RWPE2 (cell line): ENCODE data around the gene BAD.
A peak's percentile ranks its signal among the peaks of the same experiment; 100 is the strongest.

Source experiments
- ATAC-seq: fragments of 200-7000 bp; cut with Tn5 transposase; 3 replicates; pipeline ENCODE4 v1.9.1; 2021; ENCODE audit warnings: low read depth
- DNase-seq: peaks from one replicate; pipeline ENCODE4 v3.0.0-alpha.2; 2020; ENCODE audit warnings: low spot score
- H3K27ac ChIP-seq: fragments of 450-650 bp; 2 replicates; pipeline ENCODE4 v1.5.1; 2017; ENCODE audit warnings: mild to moderate bottlenecking; ENCODE audit not compliant: poor library complexity, severe bottlenecking
- H3K27me3 ChIP-seq: fragments of 250-450 bp; sonication (Bioruptor Pico); 2 replicates; pipeline ENCODE4 v1.5.1; 2021; ENCODE audit warnings: mild to moderate bottlenecking, moderate library complexity; ENCODE audit not compliant: insufficient read depth, poor library complexity, severe bottlenecking
- H3K36me3 ChIP-seq: fragments of 250-450 bp; sonication (Bioruptor Pico); 2 replicates; pipeline ENCODE4 v1.5.1; 2020; ENCODE audit warnings: low read depth, mild to moderate bottlenecking, moderate library complexity
- H3K4me1 ChIP-seq: fragments of 250-450 bp; sonication (Bioruptor Pico); 2 replicates; pipeline ENCODE4 v1.5.1; 2021; ENCODE audit warnings: mild to moderate bottlenecking, moderate library complexity; ENCODE audit not compliant: insufficient read depth, poor library complexity, severe bottlenecking
- H3K4me3 ChIP-seq: fragments of 250-450 bp; sonication (Bioruptor Pico); 2 replicates; pipeline ENCODE4 v1.5.1; 2021; ENCODE audit warnings: mild to moderate bottlenecking, moderate library complexity; ENCODE audit not compliant: severe bottlenecking
- H3K9me3 ChIP-seq: fragments of 250-450 bp; sonication (Bioruptor Pico); 2 replicates; pipeline ENCODE4 v1.5.1; 2021; ENCODE audit warnings: mild to moderate bottlenecking, moderate library complexity; ENCODE audit not compliant: severe bottlenecking
- TF ChIP-seq, protein P1 (sequence below): fragments of 450-650 bp; IDR thresholded peaks from one replicate; pipeline ENCODE4 v1.5.1; 2017; ENCODE audit warnings: mild to moderate bottlenecking, moderate library complexity; ENCODE audit not compliant: poor library complexity, severe bottlenecking

BAD gene

DNA sequence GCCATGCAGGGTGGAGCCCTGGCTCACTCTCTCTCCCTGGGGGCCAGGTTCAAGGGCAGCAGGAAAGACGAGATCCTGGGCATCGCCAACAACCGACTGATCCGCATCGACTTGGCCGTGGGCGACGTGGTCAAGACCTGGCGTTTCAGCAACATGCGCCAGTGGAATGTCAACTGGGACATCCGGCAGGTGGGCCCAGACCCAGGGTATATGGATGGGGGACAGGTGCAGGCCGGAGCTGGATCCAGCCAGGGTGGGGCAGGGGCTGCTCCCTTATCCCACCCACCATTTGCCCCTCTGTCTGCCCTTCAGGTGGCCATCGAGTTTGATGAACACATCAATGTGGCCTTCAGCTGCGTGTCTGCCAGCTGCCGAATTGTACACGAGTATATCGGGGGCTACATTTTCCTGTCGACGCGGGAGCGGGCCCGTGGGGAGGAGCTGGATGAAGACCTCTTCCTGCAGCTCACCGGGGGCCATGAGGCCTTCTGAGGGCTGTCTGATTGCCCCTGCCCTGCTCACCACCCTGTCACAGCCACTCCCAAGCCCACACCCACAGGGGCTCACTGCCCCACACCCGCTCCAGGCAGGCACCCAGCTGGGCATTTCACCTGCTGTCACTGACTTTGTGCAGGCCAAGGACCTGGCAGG lies 61.3 kb downstream of the BAD start:
- H3K36me3 ChIP-seq, result no peaks in the 10 kb centered on the region
- no peak for DNase-seq
- H3K27me3 ChIP-seq, result no peaks in the 10 kb centered on the region
- ATAC-seq, result no peak
- H3K27ac ChIP-seq, result peak overlapping the region; percentile 38
- peaks cover 8% of the 10 kb centered on the region for H3K4me1 ChIP-seq
- no peaks in the 10 kb centered on the region for H3K9me3 ChIP-seq
- no peak overlapping the region for H3K4me3 ChIP-seq
- TF ChIP-seq, protein P1, sequence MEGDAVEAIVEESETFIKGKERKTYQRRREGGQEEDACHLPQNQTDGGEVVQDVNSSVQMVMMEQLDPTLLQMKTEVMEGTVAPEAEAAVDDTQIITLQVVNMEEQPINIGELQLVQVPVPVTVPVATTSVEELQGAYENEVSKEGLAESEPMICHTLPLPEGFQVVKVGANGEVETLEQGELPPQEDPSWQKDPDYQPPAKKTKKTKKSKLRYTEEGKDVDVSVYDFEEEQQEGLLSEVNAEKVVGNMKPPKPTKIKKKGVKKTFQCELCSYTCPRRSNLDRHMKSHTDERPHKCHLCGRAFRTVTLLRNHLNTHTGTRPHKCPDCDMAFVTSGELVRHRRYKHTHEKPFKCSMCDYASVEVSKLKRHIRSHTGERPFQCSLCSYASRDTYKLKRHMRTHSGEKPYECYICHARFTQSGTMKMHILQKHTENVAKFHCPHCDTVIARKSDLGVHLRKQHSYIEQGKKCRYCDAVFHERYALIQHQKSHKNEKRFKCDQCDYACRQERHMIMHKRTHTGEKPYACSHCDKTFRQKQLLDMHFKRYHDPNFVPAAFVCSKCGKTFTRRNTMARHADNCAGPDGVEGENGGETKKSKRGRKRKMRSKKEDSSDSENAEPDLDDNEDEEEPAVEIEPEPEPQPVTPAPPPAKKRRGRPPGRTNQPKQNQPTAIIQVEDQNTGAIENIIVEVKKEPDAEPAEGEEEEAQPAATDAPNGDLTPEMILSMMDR, result no peak

DNA sequence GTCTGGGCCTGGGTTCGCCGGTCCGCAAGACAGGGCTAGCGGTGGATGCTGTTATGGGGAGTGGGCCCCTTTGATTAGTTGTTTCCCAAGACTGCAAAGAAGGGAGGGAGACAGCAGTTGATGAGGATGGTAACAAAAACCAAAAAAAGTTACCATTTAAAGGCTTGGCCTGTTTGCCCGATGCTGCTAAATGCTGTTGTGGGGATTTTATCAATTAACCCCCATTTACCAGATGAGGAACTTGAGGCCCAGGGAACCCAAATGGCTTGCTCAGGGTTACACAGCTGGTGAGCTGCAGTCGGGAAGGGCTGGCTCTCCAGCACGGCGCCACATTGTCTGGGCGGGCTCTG lies 61.8 kb downstream of the BAD start:
- no peaks in the 10 kb centered on the region for H3K9me3 ChIP-seq
- ATAC-seq (no peak), DNase-seq (no peak)
- no peaks in the 10 kb centered on the region for H3K36me3 ChIP-seq
- H3K4me1 ChIP-seq, result peaks cover 8% of the 10 kb centered on the region
- H3K4me3 ChIP-seq, result no peak overlapping the region
- H3K27me3 ChIP-seq, result no peaks in the 10 kb centered on the region
- TF ChIP-seq, protein P1, result no peak
- H3K27ac ChIP-seq, result no peak overlapping the region

DNA sequence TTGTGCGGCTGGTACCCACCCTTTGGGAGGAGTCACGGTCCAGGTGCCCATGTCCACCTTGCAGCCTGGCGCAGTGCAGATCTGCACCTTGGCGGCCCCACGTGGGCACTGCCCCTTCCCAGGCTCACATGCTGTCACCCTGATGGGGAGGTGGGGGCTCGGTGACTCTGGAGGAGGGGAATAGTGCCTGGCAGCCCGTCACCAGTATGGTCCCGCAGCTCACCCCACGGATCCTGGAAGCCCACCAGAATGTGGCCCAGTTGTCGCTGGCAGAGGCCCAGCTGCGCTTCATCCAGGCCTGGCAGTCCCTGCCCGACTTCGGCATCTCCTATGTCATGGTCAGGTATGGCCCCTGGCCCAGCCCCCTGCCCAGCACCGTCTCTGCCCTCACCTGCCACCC lies 63.7 kb downstream of the BAD start:
- Histone ChIP-seq H3K27ac (no peak overlapping the region), H3K4me1 (peaks cover 8% of the 10 kb centered on the region)
- TF ChIP-seq, protein P1, result no peak

DNA sequence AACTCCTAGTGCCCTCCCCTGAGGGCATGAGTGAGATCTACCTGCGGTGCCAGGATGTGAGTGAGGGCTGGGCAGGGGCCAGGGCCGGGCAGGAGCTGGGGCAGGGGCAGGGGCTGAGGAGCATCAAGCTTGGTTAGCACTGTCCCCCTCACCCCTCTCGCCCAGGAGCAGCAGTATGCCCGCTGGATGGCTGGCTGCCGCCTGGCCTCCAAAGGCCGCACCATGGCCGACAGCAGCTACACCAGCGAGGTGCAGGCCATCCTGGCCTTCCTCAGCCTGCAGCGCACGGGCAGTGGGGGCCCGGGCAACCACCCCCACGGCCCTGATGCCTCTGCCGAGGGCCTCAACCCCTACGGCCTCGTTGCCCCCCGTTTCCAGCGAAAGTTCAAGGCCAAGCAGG lies 64.2 kb downstream of the BAD start:
- no peak overlapping the region for H3K4me3 ChIP-seq
- no peak overlapping the region for H3K27ac ChIP-seq
- DNase-seq, result no peak
- no peak for ATAC-seq
- TF ChIP-seq, protein P1, result no peak
- no peaks in the 10 kb centered on the region for H3K27me3 ChIP-seq
- H3K9me3 ChIP-seq, result no peaks in the 10 kb centered on the region
- H3K4me1 ChIP-seq, result peaks cover 8% of the 10 kb centered on the region
- H3K36me3 ChIP-seq, result no peaks in the 10 kb centered on the region

More for the DNA sequence above, 63.7 kb downstream of the BAD start:
- DNase-seq, result no peak
- H3K36me3 ChIP-seq, result no peaks in the 10 kb centered on the region
- ATAC-seq, result no peak
- H3K27me3 ChIP-seq, result no peaks in the 10 kb centered on the region
- no peak overlapping the region for H3K4me3 ChIP-seq
- H3K9me3 ChIP-seq, result no peaks in the 10 kb centered on the region
